ENCODE results near the gene CCL17. TPM values are rescaled to one million over a fixed set of nuclear protein-coding genes. Genes with fewer than 3 reads are reported as not detected.

Gene CCL17
- total RNA-seq, 6 donors from 2014 or later: 2.8 to 24.2 (median 5.8) TPM; not detected in 3

DNA sequence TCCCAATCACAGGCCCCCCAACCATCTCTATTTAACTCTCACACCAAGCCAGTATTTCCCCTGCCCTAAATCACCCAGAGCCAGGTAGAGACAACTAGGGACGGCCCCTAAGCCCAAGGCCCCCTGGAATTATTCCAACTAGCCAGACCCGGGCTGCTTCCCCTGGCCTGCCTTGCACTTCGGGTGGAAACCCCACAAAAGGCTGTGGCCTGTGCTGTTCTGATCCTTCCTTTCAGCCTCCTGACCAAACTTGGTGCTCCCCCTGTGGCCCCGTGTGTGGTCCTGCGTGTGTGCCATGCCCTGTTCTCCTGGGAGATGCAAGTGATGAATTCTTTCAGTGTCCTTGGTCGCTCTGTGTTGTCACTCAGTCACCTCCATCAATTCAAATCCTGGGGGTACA, 14.9 kb downstream of the CCL17 start:
- H3K36me3 ChIP-seq: no peaks in the 10 kb centered on the region
- H3K9me3 ChIP-seq: no peaks in the 10 kb centered on the region
- no peak overlapping the region for H3K4me3 ChIP-seq
- DNase-seq (no peak), ATAC-seq (ENCODE audit: low FRiP score in 2 of 2) (no peak)
- TF ChIP-seq EP300 (IDR thresholded peaks at IDR 0.05) (no peak), POLR2AphosphoS5 (IDR thresholded peaks at IDR 0.05) (no peak), POLR2A (IDR thresholded peaks at IDR 0.05) (no peak)
- TF ChIP-seq, protein P1, sequence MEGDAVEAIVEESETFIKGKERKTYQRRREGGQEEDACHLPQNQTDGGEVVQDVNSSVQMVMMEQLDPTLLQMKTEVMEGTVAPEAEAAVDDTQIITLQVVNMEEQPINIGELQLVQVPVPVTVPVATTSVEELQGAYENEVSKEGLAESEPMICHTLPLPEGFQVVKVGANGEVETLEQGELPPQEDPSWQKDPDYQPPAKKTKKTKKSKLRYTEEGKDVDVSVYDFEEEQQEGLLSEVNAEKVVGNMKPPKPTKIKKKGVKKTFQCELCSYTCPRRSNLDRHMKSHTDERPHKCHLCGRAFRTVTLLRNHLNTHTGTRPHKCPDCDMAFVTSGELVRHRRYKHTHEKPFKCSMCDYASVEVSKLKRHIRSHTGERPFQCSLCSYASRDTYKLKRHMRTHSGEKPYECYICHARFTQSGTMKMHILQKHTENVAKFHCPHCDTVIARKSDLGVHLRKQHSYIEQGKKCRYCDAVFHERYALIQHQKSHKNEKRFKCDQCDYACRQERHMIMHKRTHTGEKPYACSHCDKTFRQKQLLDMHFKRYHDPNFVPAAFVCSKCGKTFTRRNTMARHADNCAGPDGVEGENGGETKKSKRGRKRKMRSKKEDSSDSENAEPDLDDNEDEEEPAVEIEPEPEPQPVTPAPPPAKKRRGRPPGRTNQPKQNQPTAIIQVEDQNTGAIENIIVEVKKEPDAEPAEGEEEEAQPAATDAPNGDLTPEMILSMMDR (IDR thresholded peaks at IDR 0.05): no peak
- no peaks in the 10 kb centered on the region for H3K27me3 ChIP-seq
- H3K4me1 ChIP-seq: peaks cover 22 to 48% (median 45%) of the 10 kb centered on the region in 4 donors
- WGBS, 2 donors: 73 to 74% methylated on average over 6 of the region's 6 CpGs
- peak overlapping the region in 2 of 4 donors; percentile 58 to 62 for H3K27ac ChIP-seq

DNA sequence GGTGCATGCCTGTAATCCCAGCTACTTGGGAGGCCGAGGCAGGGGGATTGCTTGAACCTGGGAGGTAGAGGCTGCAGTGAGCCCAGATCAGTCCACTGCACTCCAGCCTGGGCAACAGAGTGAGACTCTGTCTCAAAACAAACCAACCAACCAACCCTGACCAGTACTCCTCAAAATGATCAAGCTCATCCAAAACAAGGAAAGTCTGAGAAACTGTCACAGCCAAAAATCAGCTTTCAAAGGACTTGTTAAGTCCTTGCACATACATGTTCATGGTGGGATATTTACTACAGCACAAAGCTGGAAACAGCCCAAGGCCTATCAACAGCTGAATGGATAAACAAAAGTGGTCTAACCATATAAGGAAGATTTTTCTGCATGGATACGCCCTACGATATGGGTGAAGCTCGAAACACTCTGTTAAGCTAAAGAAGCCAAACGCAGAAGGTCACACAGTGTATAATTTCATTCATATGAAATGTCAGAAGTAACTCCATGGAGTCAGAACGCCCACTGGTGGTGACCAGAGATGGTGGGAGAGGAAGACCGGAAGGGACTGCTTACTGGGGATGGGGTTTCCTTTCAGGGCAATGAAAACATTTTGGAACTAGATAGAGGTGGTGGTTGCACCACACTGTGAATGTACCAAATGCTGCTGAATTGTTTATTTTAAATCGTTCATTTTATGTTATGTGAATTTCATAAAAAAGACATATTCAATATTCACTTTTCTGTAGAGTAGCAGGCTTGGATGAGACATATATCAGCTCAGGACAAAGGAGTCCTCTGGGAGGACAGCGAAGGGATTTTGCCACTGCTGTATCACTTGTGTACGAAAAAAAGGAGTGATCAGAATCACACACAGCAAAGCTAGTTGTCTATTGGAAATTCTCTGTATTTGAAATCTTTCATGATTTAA, 17.7 kb downstream of the CCL17 start:
- ATAC-seq (ENCODE audit: low FRiP score in 2 of 2) (peak in 1 of 2 donors; percentile 65), DNase-seq (no peak)
- no peaks in the 10 kb centered on the region for H3K9me3 ChIP-seq
- H3K27ac ChIP-seq: peak overlapping the region in 2 of 4 donors; percentile 18 to 36
- no peaks in the 10 kb centered on the region for H3K27me3 ChIP-seq
- TF ChIP-seq EP300 (IDR thresholded peaks at IDR 0.05): no peak
- TF ChIP-seq, protein P1 (IDR thresholded peaks at IDR 0.05): peak; percentile 30 to 60 (median 50)
- H3K4me1 ChIP-seq: peaks cover 12 to 35% (median 31%) of the 10 kb centered on the region in 4 donors
- H3K4me3 ChIP-seq: no peak overlapping the region
- WGBS, 2 donors: 31 to 44% methylated on average over 9 to 10 of the region's 10 CpGs
- H3K36me3 ChIP-seq: peaks cover 0 to 13% (median 5%) of the 10 kb centered on the region in 4 donors

DNA sequence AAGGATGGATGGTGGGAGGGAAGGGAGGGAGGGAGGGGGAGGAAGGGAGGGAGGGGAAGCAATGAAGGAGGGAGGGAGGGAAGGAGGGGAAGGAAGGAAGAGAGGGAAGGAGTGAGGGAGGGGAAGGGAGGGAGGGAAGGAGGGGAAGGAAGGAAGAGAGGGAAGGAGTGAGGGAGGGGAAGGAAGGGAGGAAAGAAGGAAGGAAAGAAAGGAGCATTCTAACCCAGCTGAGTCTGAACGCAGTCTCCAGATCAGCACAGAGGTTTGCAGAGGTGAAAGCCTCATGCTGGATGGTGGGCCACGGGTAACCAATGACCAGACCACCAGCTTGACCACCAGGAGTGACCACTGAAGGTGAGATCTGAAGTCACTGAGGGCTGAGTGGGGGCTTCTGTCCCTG, 18.6 kb downstream of the CCL17 start:
- no peaks in the 10 kb centered on the region for H3K27me3 ChIP-seq
- no peak overlapping the region for H3K4me3 ChIP-seq
- DNase-seq: no peak
- peaks cover 0 to 21% (median 12%) of the 10 kb centered on the region in 4 donors for H3K36me3 ChIP-seq
- no peak for ATAC-seq (ENCODE audit: low FRiP score in 2 of 2)
- H3K27ac ChIP-seq: peak overlapping the region in 1 of 4 donors; percentile 18
- 75 to 79% methylated on average over 2 of the region's 2 CpGs for WGBS, 2 donors
- H3K9me3 ChIP-seq: no peaks in the 10 kb centered on the region
- TF ChIP-seq POLR2A (IDR thresholded peaks at IDR 0.05): no peak
- no peak for TF ChIP-seq EP300 (IDR thresholded peaks at IDR 0.05)
- TF ChIP-seq POLR2AphosphoS5 (IDR thresholded peaks at IDR 0.05): no peak
- TF ChIP-seq, protein P1 (IDR thresholded peaks at IDR 0.05): no peak
- peaks cover 7 to 29% (median 25%) of the 10 kb centered on the region in 4 donors for H3K4me1 ChIP-seq

DNA sequence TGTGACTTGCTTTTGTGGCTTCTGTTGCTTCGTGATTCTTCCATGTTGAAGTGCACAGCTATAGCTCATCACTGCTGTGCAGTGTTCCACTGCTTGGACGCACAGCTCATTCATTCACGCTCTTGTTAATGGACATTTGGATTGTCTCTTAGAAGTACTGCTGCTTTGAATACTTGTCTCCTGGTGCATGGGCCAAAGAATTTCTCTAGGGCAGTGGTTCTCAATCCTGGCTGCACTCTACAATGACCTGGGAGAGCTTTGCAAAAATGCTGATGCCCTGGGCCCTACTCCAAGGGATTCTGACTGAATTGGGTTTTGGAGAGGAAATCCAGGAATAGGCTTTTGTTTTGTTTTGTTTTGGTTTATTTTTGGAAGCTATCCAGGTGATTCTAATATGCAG, 20.0 kb downstream of the CCL17 start:
- TF ChIP-seq EP300 (IDR thresholded peaks at IDR 0.05): no peak
- TF ChIP-seq, protein P1 (IDR thresholded peaks at IDR 0.05): no peak
- TF ChIP-seq POLR2AphosphoS5 (IDR thresholded peaks at IDR 0.05): no peak
- no peak for TF ChIP-seq POLR2A (IDR thresholded peaks at IDR 0.05)
- H3K4me1 ChIP-seq: peaks cover 0 to 18% (median 13%) of the 10 kb centered on the region in 4 donors
- 69 to 75% methylated on average over 3 of the region's 3 CpGs for WGBS, 2 donors
- H3K36me3 ChIP-seq: peaks cover 8 to 33% (median 24%) of the 10 kb centered on the region in 4 donors
- H3K27me3 ChIP-seq: no peaks in the 10 kb centered on the region
- H3K4me3 ChIP-seq: no peak overlapping the region
- no peaks in the 10 kb centered on the region for H3K9me3 ChIP-seq
- no peak for ATAC-seq (ENCODE audit: low FRiP score in 2 of 2)
- H3K27ac ChIP-seq: peak overlapping the region in 2 of 4 donors; percentile 27 to 42
- DNase-seq: no peak

Measured in upper lobe of left lung (tissue), 6 donors.